Peyer's patch (tissue), 4 donors: ENCODE data around the gene ZSCAN12.

Source experiments
- CTCF ChIP-seq, 6 experiments: fragments of 450-650 bp in 4 of 6; fragments of 200-600 bp in 2 of 6; sonication (generic) in 1 of 6; IDR thresholded peaks; one replicate each; pipeline ENCODE4 v1.5.1; 2017 to 2019; ENCODE audit warnings: antibody characterized with exemption in 6 of 6, mild to moderate bottlenecking in 3 of 6, moderate library complexity in 1 of 6
- POLR2A ChIP-seq, 2 donors: fragments of 450-650 bp; IDR thresholded peaks; one replicate each; pipeline ENCODE4 v1.5.1; 2017; ENCODE audit warnings: antibody characterized with exemption in 2 of 2, mild to moderate bottlenecking in 2 of 2, moderate library complexity in 2 of 2

GRCh38 chr6:28351087-28351486, 48.5 kb downstream of the ZSCAN12 start:
- TF ChIP-seq CTCF (IDR thresholded peaks at IDR 0.05) (no peak), POLR2A (IDR thresholded peaks at IDR 0.05) (no peak)
